WERI-Rb-1 (cell line): ENCODE data around the gene POPDC2.

ENCODE experiments used
- DNase-seq: peaks from one replicate; pipeline ENCODE4 v3.0.0-alpha.2; 2020
- H3K27ac ChIP-seq: fragments of 250-450 bp; sonication (Bioruptor Pico); 2 replicates; pipeline ENCODE4 v1.5.1; 2020; ENCODE audit warnings: mild to moderate bottlenecking, moderate library complexity
- H3K27me3 ChIP-seq: fragments of 250-450 bp; sonication (Bioruptor Pico); 2 replicates; pipeline ENCODE4 v1.5.1; 2021; ENCODE audit warnings: mild to moderate bottlenecking, low read depth, moderate library complexity; ENCODE audit not compliant: insufficient read depth, severe bottlenecking
- H3K36me3 ChIP-seq: fragments of 250-450 bp; sonication (Bioruptor Pico); 2 replicates; pipeline ENCODE4 v1.5.1; 2020; ENCODE audit warnings: mild to moderate bottlenecking, moderate library complexity
- H3K4me3 ChIP-seq: 2 replicates; pipeline ENCODE4 v1.5.1; 2011; ENCODE audit warnings: low read depth, mild to moderate bottlenecking, control low read depth, low read length
- H3K9me3 ChIP-seq: fragments of 250-450 bp; sonication (Bioruptor Pico); 2 replicates; pipeline ENCODE4 v1.5.1; 2021; ENCODE audit warnings: mild to moderate bottlenecking, moderate library complexity; ENCODE audit not compliant: severe bottlenecking
- TF ChIP-seq, protein P1 (sequence below): IDR thresholded peaks from 2 replicates; pipeline ENCODE4 v1.5.1; 2011; ENCODE audit warnings: low read depth, mild to moderate bottlenecking, control low read depth, inconsistent platforms, low read length

The POPDC2 gene

GRCh38 chr3:119611664-119612063 is 48.7 kb downstream of the POPDC2 start:
- Histone ChIP-seq H3K9me3 (no peaks in the 10 kb centered on the region), H3K36me3 (no peaks in the 10 kb centered on the region), H3K27ac (no peak overlapping the region), H3K4me3 (no peak overlapping the region), H3K27me3 (no peaks in the 10 kb centered on the region)
- no peak for DNase-seq
- TF ChIP-seq, protein P1, sequence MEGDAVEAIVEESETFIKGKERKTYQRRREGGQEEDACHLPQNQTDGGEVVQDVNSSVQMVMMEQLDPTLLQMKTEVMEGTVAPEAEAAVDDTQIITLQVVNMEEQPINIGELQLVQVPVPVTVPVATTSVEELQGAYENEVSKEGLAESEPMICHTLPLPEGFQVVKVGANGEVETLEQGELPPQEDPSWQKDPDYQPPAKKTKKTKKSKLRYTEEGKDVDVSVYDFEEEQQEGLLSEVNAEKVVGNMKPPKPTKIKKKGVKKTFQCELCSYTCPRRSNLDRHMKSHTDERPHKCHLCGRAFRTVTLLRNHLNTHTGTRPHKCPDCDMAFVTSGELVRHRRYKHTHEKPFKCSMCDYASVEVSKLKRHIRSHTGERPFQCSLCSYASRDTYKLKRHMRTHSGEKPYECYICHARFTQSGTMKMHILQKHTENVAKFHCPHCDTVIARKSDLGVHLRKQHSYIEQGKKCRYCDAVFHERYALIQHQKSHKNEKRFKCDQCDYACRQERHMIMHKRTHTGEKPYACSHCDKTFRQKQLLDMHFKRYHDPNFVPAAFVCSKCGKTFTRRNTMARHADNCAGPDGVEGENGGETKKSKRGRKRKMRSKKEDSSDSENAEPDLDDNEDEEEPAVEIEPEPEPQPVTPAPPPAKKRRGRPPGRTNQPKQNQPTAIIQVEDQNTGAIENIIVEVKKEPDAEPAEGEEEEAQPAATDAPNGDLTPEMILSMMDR = no peak

DNA sequence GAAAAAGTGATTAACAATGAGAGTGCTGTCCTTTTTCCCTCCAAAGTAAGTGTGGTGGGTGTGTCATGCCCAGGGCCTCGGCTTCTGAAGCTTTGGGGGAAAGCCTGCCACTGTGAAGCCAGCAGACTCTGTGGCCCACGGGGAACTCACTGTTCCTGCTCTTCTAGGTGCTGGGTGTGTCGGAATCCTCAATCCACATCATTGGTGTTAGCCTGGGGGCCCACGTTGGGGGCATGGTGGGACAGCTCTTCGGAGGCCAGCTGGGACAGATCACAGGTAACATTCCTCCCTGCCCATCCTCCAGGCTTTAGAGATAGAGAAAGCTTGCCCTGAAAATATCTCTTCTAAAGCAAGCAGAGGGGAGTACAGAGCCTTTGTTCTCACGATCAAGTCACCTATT is 51.1 kb downstream of the POPDC2 start:
- Histone ChIP-seq H3K27ac (no peak overlapping the region), H3K9me3 (no peaks in the 10 kb centered on the region), H3K27me3 (no peaks in the 10 kb centered on the region), H3K4me3 (no peak overlapping the region), H3K36me3 (no peaks in the 10 kb centered on the region)
- DNase-seq = no peak
- TF ChIP-seq, protein P1 = no peak

- Histone ChIP-seq H3K36me3 (no peaks in the 10 kb centered on the region), H3K9me3 (no peaks in the 10 kb centered on the region), H3K27ac (no peak overlapping the region), H3K27me3 (no peaks in the 10 kb centered on the region), H3K4me3 (no peak overlapping the region)
- TF ChIP-seq, protein P1 = no peak
- DNase-seq = no peak
Observed at GRCh38 chr3:119608405-119609000, 51.9 kb downstream of the POPDC2 start.

DNA sequence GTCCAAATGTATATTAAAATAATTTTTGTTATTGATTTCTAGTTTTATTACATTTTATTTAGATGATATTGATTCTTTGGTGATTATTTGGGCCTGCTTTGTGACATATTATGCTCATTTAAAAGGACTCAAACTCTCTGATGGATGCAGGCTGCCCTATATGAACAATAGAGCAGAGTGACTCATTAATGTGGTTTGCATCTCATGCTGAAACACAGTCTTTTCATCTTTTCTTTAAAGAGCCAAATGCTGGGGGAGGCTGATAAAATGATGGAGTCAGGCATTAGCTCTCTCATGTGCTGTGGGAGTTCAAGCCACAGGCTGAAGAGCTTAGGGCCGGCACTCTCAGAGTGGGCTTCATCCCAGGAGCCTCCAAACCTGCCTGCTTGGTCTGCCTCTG is 55.5 kb downstream of the POPDC2 start:
- Histone ChIP-seq H3K4me3 (no peak overlapping the region), H3K36me3 (no peaks in the 10 kb centered on the region), H3K27ac (no peak overlapping the region), H3K9me3 (no peaks in the 10 kb centered on the region), H3K27me3 (no peaks in the 10 kb centered on the region)
- TF ChIP-seq, protein P1 = no peak
- no peak for DNase-seq

DNA sequence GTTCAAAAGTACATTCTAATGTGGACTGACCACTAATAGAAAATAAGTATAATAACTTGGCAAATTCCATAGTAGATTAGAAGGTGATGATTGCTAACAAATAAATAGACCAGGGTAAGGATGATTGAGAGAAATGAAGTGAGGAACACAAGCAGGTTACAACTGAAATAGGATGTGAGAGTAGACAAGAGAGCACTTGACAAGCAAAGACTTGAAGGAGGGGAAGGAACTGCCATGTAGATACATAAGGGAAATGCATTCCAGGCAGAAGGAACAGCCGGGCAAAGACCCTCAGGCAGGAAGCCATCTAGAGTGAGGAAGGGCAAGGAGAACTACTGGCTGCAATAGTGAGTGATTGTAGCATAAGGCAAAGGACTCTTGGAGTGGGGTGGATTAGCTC is 57.7 kb downstream of the POPDC2 start:
- no peak overlapping the region for H3K27ac ChIP-seq
- no peaks in the 10 kb centered on the region for H3K36me3 ChIP-seq
- H3K4me3 ChIP-seq = no peak overlapping the region
- H3K9me3 ChIP-seq = no peaks in the 10 kb centered on the region
- DNase-seq = no peak
- H3K27me3 ChIP-seq = no peaks in the 10 kb centered on the region
- TF ChIP-seq, protein P1 = no peak

- H3K36me3 ChIP-seq = no peaks in the 10 kb centered on the region
- no peak overlapping the region for H3K27ac ChIP-seq
- H3K4me3 ChIP-seq = no peak overlapping the region
- DNase-seq = no peak
- TF ChIP-seq, protein P1 = no peak
- no peaks in the 10 kb centered on the region for H3K27me3 ChIP-seq
- H3K9me3 ChIP-seq = no peaks in the 10 kb centered on the region
Observed at GRCh38 chr3:119601154-119601553, 59.2 kb downstream of the POPDC2 start.
